ENCODE measurements around the gene TUSC2. TPM values are rescaled to one million over a fixed set of nuclear protein-coding genes. Genes with fewer than 3 reads are reported as not detected.

TUSC2 gene
- total and polyA plus RNA-seq, 2 of the 13 experiments (the other 11 are each of a cell fraction or from before 2014, with no cell fraction given): 36.7 to 39.1 TPM

DNA sequence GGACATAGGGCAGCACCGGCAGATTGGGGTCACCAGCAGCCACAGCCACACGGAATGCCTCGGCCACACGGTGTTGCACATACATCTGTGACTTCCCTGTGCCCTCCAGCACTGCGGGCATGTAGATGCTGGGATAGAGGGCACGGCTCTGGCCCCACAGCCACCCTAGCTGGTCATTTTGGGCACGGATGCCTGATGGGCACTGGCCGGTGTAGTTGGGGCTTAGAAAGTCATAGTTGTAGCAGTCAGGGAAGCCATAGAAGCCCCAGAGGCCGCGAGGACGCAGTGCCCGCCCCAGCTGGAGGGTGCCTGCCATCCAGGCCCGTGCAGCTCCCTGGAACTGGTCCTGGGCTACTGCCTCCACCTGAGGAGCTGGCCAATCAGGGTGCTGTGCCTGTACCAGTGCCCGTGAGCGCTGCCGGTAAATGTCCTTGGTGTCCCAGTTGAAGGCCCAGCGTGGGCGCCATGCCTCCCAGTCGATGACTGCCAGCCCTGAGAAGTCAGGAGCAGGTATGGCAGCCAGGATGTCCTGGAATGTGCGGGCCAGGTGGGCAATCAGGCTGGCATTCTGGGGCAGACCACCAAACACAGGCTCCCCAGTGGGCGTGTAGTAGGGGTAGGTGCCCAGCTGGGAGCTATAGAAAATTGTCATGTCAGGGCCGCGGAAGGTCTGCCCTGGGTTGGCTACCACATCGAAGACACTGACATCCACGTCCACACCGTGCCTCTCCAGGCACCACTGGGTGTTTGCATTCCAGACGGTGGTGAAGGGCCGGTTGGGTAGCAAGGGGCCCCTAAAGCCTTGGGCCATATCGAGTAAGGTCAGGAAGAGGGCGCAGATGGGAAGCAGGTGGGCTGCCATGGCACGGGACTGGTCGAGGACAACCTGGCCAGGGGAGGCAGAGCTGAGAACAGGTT lies 25.7 kb downstream of the TUSC2 start (continued):
- TF ChIP-seq, protein P1, sequence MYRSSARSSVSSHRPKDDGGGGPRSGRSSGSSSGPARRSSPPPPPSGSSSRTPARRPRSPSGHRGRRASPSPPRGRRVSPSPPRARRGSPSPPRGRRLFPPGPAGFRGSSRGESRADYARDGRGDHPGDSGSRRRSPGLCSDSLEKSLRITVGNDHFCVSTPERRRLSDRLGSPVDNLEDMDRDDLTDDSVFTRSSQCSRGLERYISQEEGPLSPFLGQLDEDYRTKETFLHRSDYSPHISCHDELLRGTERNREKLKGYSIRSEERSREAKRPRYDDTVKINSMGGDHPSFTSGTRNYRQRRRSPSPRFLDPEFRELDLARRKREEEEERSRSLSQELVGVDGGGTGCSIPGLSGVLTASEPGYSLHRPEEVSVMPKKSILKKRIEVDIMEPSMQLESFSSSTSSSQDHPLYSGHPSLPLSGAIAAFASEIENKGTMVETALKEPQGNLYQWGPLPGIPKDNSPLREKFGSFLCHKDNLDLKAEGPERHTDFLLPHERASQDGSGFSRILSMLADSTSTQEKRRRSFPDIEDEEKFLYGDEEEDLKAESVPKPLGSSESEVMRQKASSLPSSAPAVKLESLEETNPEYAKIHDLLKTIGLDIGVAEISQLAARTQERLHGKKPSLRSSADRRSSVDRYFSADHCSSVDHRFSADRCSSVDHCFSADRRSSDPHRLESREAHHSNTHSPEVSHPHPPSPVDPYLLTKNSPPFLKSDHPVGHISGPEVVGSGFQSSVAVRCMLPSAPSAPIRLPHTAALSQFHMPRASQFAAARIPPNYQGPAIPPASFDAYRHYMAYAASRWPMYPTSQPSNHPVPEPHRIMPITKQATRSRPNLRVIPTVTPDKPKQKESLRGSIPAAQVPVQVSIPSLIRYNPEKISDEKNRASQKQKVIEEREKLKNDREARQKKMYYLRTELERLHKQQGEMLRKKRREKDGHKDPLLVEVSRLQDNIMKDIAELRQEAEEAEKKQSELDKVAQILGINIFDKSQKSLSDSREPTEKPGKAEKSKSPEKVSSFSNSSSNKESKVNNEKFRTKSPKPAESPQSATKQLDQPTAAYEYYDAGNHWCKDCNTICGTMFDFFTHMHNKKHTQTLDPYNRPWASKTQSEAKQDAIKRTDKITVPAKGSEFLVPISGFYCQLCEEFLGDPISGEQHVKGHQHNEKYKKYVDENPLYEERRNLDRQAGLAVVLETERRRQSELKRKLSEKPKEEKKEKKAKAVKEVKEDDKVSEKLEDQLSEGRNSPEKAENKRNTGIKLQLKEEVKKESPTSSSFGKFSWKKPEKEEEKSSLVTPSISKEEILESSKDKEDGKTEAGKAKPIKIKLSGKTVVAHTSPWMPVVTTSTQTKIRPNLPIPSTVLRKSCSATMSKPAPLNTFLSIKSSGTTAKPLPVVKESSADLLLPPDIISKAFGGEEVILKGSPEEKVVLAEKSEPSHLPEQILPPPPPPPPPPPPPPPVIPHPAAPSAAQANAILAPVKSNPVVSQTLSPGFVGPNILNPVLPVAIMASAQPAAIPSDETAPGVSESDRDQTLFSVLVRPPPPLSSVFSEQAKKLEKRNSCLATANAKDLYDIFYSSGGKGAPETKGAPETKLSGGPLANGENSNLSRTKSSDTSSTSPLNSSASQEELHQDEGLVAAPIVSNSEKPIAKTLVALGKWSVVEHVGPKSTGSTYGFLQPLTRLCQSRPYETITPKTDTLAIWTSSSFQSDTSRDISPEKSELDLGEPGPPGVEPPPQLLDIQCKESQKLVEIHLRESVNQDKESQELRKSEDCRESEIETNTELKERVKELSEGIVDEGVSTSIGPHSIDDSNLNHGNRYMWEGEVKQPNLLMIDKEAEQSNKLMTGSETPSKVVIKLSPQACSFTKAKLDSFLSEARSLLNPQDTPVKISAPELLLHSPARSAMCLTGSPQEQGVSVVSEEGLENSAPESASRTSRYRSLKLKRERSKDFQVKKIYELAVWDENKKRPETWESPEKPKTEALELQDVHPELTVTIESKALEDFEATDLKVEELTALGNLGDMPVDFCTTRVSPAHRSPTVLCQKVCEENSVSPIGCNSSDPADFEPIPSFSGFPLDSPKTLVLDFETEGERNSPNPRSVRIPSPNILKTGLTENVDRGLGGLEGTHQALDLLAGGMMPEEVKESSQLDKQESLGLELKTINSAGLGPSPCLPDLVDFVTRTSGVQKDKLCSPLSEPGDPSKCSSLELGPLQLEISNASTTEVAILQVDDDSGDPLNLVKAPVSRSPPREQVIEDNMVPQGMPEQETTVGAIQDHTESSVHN (CRISPR knock-in tag; IDR thresholded peaks at IDR 0.05): no peak
- TF ChIP-seq ZSCAN9 (CRISPR knock-in tag; IDR thresholded peaks at IDR 0.05; ENCODE audit: borderline replicate concordance) (no peak), TMF1 (CRISPR knock-in tag; IDR thresholded peaks at IDR 0.05; ENCODE audit: low read depth) (no peak), ZNF441 (CRISPR knock-in tag; IDR thresholded peaks at IDR 0.05; ENCODE audit: borderline replicate concordance) (no peak), ZNF20 (CRISPR knock-in tag; IDR thresholded peaks at IDR 0.05) (no peak), ATAD3A (CRISPR knock-in tag; IDR thresholded peaks at IDR 0.05) (no peak), FOSL1 (CRISPR knock-in tag; IDR thresholded peaks at IDR 0.05; ENCODE audit: borderline replicate concordance) (0 out of 2 replicates have a peak, but pooled peaks have one; percentile 15), ZBTB8A (CRISPR knock-in tag; IDR thresholded peaks at IDR 0.05; ENCODE audit: borderline replicate concordance, low read depth) (no peak), NFIB (CRISPR knock-in tag; IDR thresholded peaks at IDR 0.05; ENCODE audit: borderline replicate concordance) (no peak)
- TF ChIP-seq, protein P2, sequence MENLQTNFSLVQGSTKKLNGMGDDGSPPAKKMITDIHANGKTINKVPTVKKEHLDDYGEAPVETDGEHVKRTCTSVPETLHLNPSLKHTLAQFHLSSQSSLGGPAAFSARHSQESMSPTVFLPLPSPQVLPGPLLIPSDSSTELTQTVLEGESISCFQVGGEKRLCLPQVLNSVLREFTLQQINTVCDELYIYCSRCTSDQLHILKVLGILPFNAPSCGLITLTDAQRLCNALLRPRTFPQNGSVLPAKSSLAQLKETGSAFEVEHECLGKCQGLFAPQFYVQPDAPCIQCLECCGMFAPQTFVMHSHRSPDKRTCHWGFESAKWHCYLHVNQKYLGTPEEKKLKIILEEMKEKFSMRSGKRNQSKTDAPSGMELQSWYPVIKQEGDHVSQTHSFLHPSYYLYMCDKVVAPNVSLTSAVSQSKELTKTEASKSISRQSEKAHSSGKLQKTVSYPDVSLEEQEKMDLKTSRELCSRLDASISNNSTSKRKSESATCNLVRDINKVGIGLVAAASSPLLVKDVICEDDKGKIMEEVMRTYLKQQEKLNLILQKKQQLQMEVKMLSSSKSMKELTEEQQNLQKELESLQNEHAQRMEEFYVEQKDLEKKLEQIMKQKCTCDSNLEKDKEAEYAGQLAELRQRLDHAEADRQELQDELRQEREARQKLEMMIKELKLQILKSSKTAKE (CRISPR knock-in tag; IDR thresholded peaks at IDR 0.05; ENCODE audit: borderline replicate concordance): no peak
- TF ChIP-seq, protein P3, sequence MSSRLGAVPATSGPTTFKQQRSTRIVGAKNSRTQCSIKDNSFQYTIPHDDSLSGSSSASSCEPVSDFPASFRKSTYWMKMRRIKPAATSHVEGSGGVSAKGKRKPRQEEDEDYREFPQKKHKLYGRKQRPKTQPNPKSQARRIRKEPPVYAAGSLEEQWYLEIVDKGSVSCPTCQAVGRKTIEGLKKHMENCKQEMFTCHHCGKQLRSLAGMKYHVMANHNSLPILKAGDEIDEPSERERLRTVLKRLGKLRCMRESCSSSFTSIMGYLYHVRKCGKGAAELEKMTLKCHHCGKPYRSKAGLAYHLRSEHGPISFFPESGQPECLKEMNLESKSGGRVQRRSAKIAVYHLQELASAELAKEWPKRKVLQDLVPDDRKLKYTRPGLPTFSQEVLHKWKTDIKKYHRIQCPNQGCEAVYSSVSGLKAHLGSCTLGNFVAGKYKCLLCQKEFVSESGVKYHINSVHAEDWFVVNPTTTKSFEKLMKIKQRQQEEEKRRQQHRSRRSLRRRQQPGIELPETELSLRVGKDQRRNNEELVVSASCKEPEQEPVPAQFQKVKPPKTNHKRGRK (CRISPR knock-in tag; IDR thresholded peaks at IDR 0.05): no peak

Data from HepG2 (cell line).